Adrenal gland (tissue), 12 donors: ENCODE measurements around the gene RLF. TPM values are rescaled to one million over a fixed set of nuclear protein-coding genes. Genes with fewer than 3 reads are reported as not detected.

Experiments used
- DNase-seq, 7 donors: peaks; one replicate each; pipeline ENCODE4 v3.0.0-alpha.2; 2019 to 2020
- H3K27ac ChIP-seq, 5 donors: fragments of 200-600 bp; sonication (generic) in 4 of 5; 1 replicate in 3 of 5; 2 replicates in 2 of 5; pipeline versions ENCODE4 v1.5.1 to v1.8.0; 2016 to 2020; ENCODE audit warnings: mild to moderate bottlenecking in 1 of 5
- H3K27me3 ChIP-seq: fragments of 200-600 bp; 2 replicates; pipeline ENCODE4 v1.8.0; 2021
- H3K36me3 ChIP-seq, 2 donors: fragments of 200-600 bp; replicated peaks in 1 of 2; 1 replicate in 1 of 2; 2 replicates in 1 of 2; pipeline versions ENCODE4 v1.5.1 to v1.8.0; 2018 to 2022
- H3K4me1 ChIP-seq, 2 donors: fragments of 200-600 bp; replicated peaks in 1 of 2; 1 replicate in 1 of 2; 2 replicates in 1 of 2; pipeline versions ENCODE4 v1.5.1 to v1.8.0; 2018 to 2021
- H3K4me3 ChIP-seq, 4 donors: fragments of 200-600 bp; sonication (generic) in 3 of 4; one replicate each; pipeline ENCODE4 v1.5.1; 2016 to 2018
- H3K9me3 ChIP-seq, 3 donors: fragments of 200-600 bp; sonication (generic) in 1 of 3; replicated peaks in 1 of 3; 1 replicate in 2 of 3; 2 replicates in 1 of 3; pipeline versions ENCODE4 v1.5.1 to v1.8.0; 2016 to 2021
- CTCF ChIP-seq, 6 experiments: fragments of 450-650 bp in 4 of 6; fragments of 200-600 bp in 2 of 6; sonication (generic) in 1 of 6; IDR thresholded peaks; 1 replicate in 5 of 6; 2 replicates in 1 of 6; pipeline versions ENCODE4 v1.5.1 to v1.8.0; 2016 to 2021; ENCODE audit warnings: antibody characterized with exemption in 6 of 6, mild to moderate bottlenecking in 2 of 6, moderate library complexity in 1 of 6
- POLR2A ChIP-seq, 2 donors: fragments of 450-650 bp; IDR thresholded peaks; one replicate each; pipeline ENCODE4 v1.6.1; 2017; ENCODE audit warnings: antibody characterized with exemption in 2 of 2, mild to moderate bottlenecking in 2 of 2, moderate library complexity in 1 of 2
- WGBS, 4 donors: extraction: QIAGEN DNeasy Blood & Tissue Kit in 2 of 4; methylation state at CpG; one replicate each; pipeline versions ENCODE4 v1.1.5 to v1.1.7; 2013 to 2017; 5-methylcytosine and 5-hydroxymethylcytosine counted together
- intact Hi-C, 2 donors: fragments of 100-400 bp; cut with DNase I; formaldehyde crosslinking; loops; one replicate each; pipeline versions ENCODE4 v1.14.1 to v1.15.0; 2022 to 2023
- polyA plus RNA-seq, 3 donors: library from polyadenylated mRNA; stranded (reverse); fragments of 200-250 nt in 2 of 3; fragments of 350-450 nt in 1 of 3; fragmentation: Illumina TruSeq in 1 of 3; extraction: RNeasy Lipid Tissue Mini Kit (QIAGEN cat#74804) in 1 of 3; gene quantifications; one replicate each; pipeline ENCODE4 v1.2.3, GENCODE V29; 2013 to 2014
- total RNA-seq, 9 donors: library from RNA; depleted of rRNA in 4 of 9; stranded (reverse); fragments of >200 nt in 4 of 9; fragments of 120-200 nt in 1 of 9; fragmentation: NEBNext Ultra II Directional in 1 of 9; extraction: Animal tissue kit (Norgen Biotek cat#: 25700) in 1 of 9; gene quantifications; one replicate each; pipeline versions ENCODE4 v1.1.0 to v1.2.4, GENCODE V29; 2013 to 2023
- donor health status: healthy with polysubstance abuse.
- donor health status: Bipolar disorder and iron deficiency.
- donor health status: DM: yes; HTN: yes; CAD: no.
- donor health status: DM: no; HTN: no; CAD: no.
- donor health status: DM: no; HTN: no; CAD: no.
- donor health status: DM: yes; HTN: yes; CAD: no.

RLF gene
- total and polyA plus RNA-seq, 12 donors, result 3.7 to 18.8 (median 11.3) TPM

DNA sequence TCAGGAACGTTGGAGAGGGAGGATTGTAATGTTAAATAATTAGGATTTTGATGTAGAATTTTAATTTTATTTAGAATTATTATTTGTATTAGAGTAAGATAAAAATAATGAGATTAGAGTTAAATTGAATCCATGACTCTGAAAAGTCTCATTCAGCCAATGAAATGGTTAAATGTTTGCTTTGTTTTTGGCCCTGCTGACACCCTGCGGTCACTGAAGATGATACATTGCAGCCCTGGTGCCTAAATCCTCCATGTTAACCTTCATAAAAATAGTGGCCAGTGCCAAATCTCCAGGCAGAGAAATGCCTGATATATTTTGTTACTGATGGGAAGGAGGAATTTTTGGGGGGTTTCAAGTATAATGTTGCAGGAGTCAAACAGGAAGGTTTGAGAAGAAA lies 27.3 kb upstream of the RLF start:
- Histone ChIP-seq H3K9me3 (peaks cover 0 to 5% (median 0%) of the 10 kb centered on the region in 3 donors), H3K27me3 (no peaks in the 10 kb centered on the region), H3K36me3 (no peaks in the 10 kb centered on the region), H3K27ac (no peak overlapping the region), H3K4me1 (peaks cover 0 to 7% of the 10 kb centered on the region in 2 donors), H3K4me3 (no peak overlapping the region)
- DNase-seq, result no peak
- TF ChIP-seq POLR2A (IDR thresholded peaks at IDR 0.05), result no peak
- TF ChIP-seq CTCF (IDR thresholded peaks at IDR 0.05), result no peak
- intact Hi-C loops, result no loop called here
- WGBS, 4 donors, result 27 to 42% (median 31%) methylated on average over 2 of the region's 2 CpGs

GRCh38 chr1:40140211-40140973 lies 20.8 kb upstream of the RLF start:
- Histone ChIP-seq H3K27ac (no peak overlapping the region), H3K36me3 (no peaks in the 10 kb centered on the region), H3K27me3 (peaks cover 4% of the 10 kb centered on the region), H3K4me1 (no peaks in the 10 kb centered on the region), H3K9me3 (no peaks in the 10 kb centered on the region), H3K4me3 (no peak overlapping the region)
- WGBS, 4 donors, result 74 to 87% (median 86%) methylated on average over 7 of the region's 7 CpGs
- intact Hi-C loops, result loop anchor here (5.0 to 10.0 kb wide), 3 partner anchors 174 to 264 kb away; partner anchors contain the start of gene COL9A2 (in 1 of the 2)
- DNase-seq, result no peak
- TF ChIP-seq CTCF (IDR thresholded peaks at IDR 0.05) (no peak), POLR2A (IDR thresholded peaks at IDR 0.05) (no peak)

- no peaks in the 10 kb centered on the region for H3K4me1 ChIP-seq
- peaks cover 4% of the 10 kb centered on the region for H3K27me3 ChIP-seq
- 52 to 70% (median 63%) methylated on average over 1 to 2 of the region's 2 CpGs for WGBS, 4 donors
- DNase-seq, result no peak
- no peak overlapping the region for H3K4me3 ChIP-seq
- H3K36me3 ChIP-seq, result no peaks in the 10 kb centered on the region
- no peak overlapping the region for H3K27ac ChIP-seq
- intact Hi-C loops, result loop anchor here (5.0 to 10.0 kb wide), 3 partner anchors 173 to 263 kb away; partner anchors contain the start of gene COL9A2 (in 1 of the 2)
- TF ChIP-seq POLR2A (IDR thresholded peaks at IDR 0.05), result no peak
- no peak for TF ChIP-seq CTCF (IDR thresholded peaks at IDR 0.05)
- H3K9me3 ChIP-seq, result no peaks in the 10 kb centered on the region
Measured at GRCh38 chr1:40141878-40142535, 19.2 kb upstream of the RLF start.

DNA sequence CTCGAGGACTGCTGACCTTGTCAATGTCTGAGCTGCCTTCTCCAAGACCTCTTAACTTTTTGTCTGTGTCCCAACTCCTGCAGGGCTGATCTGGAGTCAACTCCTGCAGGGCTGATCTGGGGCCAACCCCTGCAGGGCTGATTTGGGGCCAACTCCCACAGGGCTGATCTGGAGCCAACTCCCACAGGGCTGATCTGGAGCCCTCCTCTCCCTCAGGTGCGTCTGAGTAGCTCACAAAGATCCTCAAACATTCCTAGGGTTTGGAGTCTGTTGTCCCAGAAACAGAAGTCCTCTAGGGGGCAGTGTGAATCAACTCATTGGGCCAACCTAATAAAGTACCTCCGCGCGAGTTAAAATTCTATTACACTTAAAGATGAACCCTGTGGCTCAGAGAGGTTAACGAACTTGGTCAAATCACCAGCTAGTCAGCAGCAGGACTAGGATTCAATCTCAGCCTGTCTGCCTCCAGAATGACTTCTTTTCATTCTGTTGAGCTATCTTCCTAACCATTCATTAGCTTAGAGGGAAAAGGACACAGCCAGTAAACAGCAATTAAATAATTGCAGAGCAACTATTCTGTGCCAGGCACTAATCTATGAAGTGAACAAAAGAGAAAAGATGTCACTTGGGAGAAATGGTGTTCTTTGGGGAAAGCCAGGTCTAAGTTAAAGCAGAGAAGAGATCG lies 17.2 kb upstream of the RLF start:
- peak; percentile 50 to 76 (median 66) for DNase-seq
- H3K36me3 ChIP-seq, result no peaks in the 10 kb centered on the region
- no peaks in the 10 kb centered on the region for H3K9me3 ChIP-seq
- no peak overlapping the region for H3K4me3 ChIP-seq
- 13 to 15% (median 13%) methylated on average over 6 to 7 of the region's 7 CpGs for WGBS, 4 donors
- TF ChIP-seq POLR2A (IDR thresholded peaks at IDR 0.05), result no peak
- peak; percentile 68 to 83 (median 74) for TF ChIP-seq CTCF (IDR thresholded peaks at IDR 0.05)
- intact Hi-C loops, result loop anchor here (5.0 to 10.0 kb wide), 3 partner anchors 171 to 261 kb away; partner anchors contain the start of gene COL9A2 (in 1 of the 2)
- H3K27ac ChIP-seq, result no peak overlapping the region
- H3K4me1 ChIP-seq, result no peaks in the 10 kb centered on the region
- peaks cover 4% of the 10 kb centered on the region for H3K27me3 ChIP-seq
